Measurements from ENCODE around the gene GSX2.

DNA sequence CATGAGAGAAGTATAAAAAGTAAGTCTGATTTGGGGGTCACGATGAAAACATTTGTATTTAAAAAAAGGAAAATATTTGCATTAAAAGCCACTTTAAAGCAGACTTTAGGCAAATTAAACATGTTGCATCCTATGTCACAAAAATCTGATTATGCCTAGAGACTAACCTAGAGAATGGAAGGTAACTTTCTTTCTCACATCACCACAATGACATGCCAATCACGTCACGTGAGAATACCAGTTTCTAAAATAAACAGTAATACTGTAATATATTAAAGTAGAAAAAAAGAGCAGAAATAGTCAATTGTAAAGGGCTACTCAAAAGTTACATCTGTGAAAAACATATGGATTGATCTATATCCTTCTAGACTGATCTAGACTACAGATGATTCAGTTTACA lies 38.9 kb upstream of the GSX2 start:
- TF ChIP-seq POLR2A (IDR thresholded peaks at IDR 0.05) (no peak), CTCF (IDR thresholded peaks at IDR 0.05 in 8 of 11, conservative IDR thresholded peaks at IDR 0.05 in 3 of 11) (no peak), POLR2AphosphoS5 (IDR thresholded peaks at IDR 0.05) (no peak)
